C4-2B (cell line): ENCODE measurements around the gene SUPT4H1.

Experiments
- ZFX ChIP-seq: fragments of 450-650 bp; IDR thresholded peaks from 2 replicates; pipeline ENCODE4 v1.6.1; 2017
- TF ChIP-seq, protein P1 (sequence below): fragments of 450-650 bp; conservative IDR thresholded peaks from 2 replicates; pipeline ENCODE4 v1.5.1; 2017; ENCODE audit warnings: mild to moderate bottlenecking

- TF ChIP-seq, protein P1, sequence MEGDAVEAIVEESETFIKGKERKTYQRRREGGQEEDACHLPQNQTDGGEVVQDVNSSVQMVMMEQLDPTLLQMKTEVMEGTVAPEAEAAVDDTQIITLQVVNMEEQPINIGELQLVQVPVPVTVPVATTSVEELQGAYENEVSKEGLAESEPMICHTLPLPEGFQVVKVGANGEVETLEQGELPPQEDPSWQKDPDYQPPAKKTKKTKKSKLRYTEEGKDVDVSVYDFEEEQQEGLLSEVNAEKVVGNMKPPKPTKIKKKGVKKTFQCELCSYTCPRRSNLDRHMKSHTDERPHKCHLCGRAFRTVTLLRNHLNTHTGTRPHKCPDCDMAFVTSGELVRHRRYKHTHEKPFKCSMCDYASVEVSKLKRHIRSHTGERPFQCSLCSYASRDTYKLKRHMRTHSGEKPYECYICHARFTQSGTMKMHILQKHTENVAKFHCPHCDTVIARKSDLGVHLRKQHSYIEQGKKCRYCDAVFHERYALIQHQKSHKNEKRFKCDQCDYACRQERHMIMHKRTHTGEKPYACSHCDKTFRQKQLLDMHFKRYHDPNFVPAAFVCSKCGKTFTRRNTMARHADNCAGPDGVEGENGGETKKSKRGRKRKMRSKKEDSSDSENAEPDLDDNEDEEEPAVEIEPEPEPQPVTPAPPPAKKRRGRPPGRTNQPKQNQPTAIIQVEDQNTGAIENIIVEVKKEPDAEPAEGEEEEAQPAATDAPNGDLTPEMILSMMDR = no peak
- TF ChIP-seq ZFX = no peak
These were observed 8.5 kb upstream of the SUPT4H1 start for GRCh38 chr17:58360296-58361063.
